Hindlimb muscle (tissue), 1 donor: ENCODE data around the gene HRH3. TPM values are rescaled to one million over a fixed set of nuclear protein-coding genes. Genes with fewer than 3 reads are reported as not detected.

Source experiments
- DNase-seq: peaks from one replicate; pipeline ENCODE4 v3.0.0-alpha.2; 2013
- polyA plus RNA-seq: library from polyadenylated mRNA; unstranded; fragments of 120-200 nt; gene quantifications from one replicate; pipeline ENCODE4 v1.2.1, GENCODE V29; 2013; ENCODE audit not compliant: insufficient read length

HRH3 gene
- polyA plus RNA-seq, result 2.2 TPM

- DNase-seq, result peak; percentile 54
Measured at GRCh38 chr20:62219992-62220665, at the start of gene HRH3. Gene HRH3, minus strand, starts transcription at chr20:62220278. Its CDS starts 308 bp downstream, at chr20:62219970.

DNA sequence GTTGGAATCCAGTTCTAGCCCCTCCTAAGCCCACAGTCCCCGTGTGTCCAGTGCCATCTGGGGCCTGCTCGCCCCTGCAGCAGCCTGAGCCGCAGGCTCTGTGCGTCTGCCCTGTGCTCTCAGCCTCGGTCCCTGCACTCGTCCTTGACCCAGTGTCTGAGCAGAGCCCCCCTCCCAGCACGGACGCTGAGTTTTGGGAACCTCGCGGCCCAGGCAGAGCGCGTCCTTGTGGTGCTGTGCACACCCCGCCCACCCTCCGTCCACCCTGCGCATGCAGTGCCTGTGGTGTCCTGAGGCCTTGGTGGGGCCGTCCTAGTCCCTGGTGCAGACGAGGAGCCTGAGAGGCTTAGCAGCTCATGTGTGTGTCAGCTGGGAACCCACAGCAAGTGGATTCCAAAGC lies 49.8 kb upstream of the HRH3 start:
- DNase-seq, result no peak

GRCh38 chr20:62269378-62269777 lies 49.3 kb upstream of the HRH3 start:
- no peak for DNase-seq

DNA sequence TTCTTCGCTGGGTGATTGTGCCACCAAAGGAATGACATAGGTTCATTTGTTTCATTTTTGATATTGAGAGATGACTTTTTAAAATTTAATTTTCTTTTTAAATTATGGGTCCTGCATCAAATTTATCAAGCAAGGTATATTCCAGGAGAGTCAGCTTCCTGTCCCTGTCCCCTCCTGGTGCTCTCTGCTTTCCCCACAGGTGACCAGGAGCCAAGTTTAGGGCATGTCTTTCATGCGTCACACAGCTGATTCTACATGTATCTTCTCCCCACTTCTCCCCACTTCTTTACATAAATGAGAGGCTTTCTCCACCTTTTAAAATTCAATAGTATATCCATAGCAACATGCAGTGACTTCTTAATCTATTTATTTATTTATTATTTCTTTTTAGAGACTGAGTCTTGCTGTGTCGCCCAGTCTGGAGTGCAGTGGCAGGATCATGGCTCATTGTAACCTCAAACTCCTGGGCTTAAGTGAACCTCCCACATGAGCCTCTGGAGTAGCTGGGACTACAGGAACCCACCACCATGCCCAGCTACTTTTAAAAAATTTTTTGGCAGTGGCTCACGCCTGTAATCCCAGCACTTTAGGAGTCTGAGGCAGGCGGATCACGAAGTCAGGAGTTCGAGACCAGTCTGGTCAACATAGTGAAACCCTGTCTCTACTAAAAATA lies 48.3 kb upstream of the HRH3 start:
- no peak for DNase-seq

DNA sequence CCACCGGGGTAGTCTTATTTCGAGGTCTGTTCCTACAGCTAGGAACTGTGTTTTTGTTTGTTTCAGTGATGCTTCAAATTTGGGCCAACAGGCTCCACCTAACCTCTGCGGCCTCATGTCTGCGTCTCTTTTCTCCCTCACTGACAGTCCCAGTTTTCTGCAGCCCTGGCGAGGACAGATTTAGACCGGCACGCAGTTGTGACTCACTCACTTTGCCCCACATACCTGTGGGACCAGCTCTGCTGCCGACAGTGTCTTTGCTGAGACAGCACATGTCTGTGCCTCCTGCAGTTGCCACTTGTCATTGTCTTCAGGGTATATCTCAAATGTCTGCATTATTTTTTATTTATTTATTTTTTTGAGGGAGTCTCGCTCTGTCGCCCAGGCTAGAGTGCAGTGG lies 47.5 kb upstream of the HRH3 start:
- DNase-seq, result no peak

DNA sequence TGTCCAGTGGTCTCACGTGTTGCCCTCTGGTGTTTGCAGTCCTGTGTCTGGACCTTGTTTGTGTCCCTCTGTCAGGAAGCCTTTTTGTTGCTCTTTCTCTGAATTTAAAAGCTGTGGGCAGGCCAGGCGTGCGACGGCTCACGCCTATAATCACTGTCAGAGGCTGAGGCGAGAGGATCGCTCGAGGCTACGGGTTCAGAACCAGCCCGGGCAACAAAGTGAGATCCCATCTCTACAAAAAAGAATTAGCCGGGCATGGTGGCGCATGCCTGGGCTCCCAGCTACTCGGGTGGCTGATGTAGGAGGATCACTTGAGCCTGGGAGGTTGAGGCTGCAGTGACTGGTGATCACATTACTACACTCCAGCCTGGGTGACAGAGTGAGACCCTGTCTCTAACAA lies 46.8 kb upstream of the HRH3 start:
- no peak for DNase-seq

- no peak for DNase-seq
Measured at GRCh38 chr20:62266340-62266739, 46.3 kb upstream of the HRH3 start.

GRCh38 chr20:62265365-62265764 lies 45.3 kb upstream of the HRH3 start:
- no peak for DNase-seq

GRCh38 chr20:62263396-62263795 lies 43.3 kb upstream of the HRH3 start:
- no peak for DNase-seq

DNA sequence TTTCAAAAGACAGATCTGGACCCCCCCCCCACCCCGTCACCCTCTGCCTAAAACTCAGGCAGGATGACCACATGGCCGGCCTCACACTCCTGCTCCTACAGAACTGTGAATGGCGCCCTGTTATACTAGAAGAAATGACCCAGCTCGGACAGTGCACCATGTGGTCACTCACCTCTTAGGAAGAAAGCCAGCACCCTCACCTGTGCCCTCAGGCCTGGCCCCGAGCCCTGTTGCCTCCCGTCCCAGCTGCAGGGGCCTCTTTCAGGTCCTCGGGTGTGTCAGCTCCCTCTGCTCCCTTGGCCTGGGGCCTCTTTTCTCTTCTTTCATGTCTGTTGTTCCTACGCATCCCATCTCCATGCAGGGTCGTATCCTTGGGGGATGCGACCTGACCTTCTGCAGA lies 42.0 kb upstream of the HRH3 start:
- DNase-seq, result no peak

DNA sequence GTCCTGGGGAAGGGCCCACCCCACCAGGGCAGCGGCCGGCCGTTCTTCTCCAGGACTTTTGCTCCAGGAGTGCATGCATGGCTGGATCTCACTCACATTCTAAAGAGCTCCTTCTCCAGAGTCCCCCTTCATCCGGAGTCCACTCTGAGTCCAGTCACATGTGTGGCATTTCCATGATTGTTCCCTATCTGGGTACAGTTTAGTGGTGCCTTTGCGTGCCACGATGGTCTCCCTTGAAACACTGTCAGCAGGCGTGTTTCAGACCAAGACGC lies 39.2 kb upstream of the HRH3 start:
- DNase-seq, result no peak

DNA sequence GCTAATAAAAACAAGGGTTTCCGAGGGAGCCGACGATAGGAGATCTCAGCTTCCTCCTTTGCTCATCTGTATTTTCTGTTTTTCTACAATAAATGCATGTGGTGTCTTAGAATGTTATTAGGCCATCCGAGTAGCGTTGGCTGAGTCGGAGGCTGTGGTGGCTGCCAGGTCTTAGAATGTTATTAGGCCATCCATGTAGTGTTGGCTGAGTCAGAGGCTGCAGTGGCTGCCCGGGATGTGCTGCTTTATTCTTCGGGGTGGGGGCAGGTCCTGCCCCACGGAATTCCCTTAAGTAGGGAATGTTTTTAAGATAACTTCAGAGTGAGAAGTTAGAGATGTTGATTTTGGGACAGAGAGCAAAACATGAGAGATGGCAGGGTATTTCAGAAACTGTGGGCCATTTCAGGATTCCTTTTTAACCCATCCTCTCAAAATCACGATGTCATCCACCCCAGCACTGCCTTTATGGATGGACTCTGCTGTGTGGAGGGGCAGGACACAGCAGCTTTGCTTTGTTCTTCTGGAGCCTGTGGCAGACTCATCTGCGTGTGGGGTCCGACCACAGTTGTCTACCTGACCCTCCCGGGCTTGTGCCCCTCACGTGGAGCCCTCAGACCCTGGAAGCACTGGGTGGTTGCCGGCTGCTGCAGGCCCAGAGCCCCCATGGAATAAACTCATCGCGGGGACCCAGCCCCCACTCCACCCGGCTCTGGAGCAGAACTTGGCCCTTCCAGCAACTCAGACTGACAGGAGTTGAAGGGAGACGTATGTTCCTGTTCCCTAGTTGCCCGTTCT lies 38.6 kb upstream of the HRH3 start:
- DNase-seq, result no peak

DNA sequence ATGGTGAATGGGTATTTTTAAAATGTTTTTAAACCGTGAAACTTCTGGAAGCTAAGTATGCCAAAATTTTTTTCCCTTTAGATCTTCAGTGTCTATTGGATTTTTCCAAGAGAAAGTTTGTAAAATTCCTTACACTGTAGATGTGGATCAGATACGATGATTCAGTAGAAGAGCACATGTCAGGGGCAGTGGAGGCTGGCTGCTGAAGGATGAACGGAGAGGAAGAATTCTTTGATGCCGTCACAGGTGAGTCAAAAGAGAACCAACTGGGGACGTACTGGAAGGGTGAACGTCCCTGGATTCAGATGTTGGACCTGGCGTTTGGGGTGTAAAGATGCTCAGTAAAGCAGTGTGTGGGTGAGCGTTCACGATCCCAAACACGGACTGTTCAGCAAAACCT lies 35.9 kb upstream of the HRH3 start:
- DNase-seq, result no peak

DNA sequence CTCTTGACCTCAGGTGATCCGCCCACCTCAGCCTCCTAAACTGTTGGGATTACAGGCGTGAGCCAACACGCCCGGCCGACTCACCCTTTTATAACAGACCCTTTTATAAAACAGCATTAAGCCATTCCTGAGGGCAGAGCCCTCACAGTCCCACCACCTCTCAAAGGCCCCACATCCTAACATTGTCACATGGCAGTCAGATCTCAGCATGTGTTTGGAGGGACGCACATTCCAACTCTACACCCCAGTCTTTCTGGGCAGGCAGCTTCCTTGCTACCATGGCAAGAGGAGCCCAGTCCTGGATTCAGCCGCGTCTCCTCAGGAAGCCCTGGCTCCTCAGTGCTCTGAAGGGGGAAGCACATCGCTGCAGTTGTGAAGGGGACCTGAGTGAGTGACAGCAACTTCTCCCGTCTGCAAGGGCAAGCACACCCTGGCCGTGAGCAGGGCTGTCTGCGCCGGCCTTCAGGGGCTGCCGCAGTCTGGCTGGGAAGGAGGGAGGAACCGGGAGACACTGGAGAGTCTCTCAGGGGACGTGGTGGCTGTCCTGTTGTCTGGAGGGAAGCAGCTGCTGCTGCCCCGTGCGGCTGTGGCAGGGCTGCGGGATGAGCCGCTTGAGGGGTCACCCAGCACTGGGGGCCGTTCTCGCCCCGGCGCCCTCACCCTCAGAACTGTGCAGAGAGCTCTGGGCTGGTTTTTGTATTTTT lies 34.1 kb upstream of the HRH3 start:
- no peak for DNase-seq

- no peak for DNase-seq
Measured at GRCh38 chr20:62253398-62253797, 33.3 kb upstream of the HRH3 start.

- DNase-seq, result no peak
Measured at GRCh38 chr20:62252342-62252966, 32.4 kb upstream of the HRH3 start.

DNA sequence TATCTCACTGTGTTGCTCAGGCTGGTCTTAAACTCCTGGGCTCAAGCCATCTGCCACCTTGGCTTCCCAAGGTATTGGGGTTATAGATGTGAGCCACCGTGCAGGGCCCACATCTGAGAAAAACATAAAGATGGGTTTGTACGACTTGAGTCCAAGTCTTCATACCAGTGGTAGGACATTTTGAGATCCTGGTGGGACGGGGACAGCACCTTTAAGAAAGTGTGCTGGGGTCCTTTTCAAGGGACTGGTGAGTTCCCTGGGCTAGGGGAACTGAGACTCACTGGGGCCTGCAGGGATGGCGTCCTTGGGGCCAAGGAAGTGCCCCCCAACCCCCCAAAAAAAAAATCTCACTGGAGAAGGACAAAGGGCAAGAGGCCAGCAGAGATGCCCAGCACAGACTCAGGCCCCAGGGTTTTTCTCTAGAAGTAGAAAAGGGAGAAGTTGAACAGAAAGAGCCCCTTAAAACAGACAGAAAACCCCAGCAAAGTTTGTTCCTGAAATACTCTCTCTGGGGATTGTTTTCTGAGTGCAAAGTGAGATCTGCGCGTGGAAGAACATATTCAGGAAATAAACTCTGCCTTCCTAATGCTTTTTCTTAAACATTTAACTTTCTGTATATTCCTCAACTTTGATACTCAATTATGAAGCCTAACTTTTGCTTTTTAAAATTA lies 28.9 kb upstream of the HRH3 start:
- no peak for DNase-seq

DNA sequence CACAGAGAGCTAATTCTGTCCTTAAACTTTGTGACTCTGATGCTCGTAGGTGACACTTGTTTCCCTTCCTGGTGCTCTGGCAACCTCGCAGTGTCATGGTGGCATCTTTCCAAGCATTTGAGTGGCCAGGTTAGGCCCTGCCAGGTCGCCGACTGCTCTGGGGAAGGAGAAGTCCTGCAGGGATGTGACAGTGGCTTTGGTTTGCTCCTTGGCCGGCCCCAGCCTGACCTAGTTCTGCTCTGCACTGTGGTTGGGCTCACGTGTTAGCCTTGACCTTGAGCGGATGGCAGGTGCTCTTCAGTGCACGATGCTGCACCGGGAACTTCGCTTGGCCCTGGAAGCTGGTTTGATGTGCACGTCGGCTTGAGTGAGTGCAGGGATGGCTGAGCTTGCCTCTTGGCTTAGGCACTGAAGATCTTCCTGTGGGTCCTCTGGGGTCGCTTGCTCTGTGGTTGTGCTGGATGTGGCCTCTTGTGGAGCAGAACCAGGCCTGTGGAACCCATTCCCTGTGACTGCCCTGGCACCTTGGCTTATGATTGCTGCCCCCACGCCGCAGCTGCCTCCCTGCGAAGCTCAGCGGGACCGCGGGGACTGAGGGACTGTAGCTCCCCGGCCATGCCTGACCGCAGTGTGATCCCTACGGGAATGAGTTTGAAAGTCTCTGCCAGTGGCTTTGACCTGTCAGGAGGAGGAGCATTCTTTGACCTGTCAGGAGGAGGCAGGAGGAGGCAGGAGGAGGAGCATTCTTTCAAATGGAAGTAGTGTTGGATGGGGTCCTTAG lies 27.0 kb upstream of the HRH3 start:
- DNase-seq, result no peak

DNA sequence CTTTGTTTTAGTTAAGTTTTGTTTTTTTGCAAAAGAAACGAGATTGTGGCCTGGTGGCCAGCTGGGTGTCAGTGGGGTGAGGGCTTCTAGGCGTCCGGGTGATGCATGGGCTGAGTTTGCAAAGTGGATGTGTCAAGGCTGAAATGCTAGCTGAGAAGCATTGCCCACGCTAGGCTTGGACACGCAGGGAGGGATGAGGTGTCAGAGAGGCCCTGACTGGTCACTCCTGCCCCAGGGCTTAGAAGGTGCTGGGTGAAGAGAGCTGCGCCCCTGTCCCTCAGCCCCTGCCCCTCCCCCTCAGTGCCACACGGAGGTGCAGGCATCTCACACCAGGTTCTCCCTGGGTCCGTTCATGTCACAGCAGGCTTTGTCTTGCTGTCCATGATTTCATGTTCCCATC lies 26.4 kb upstream of the HRH3 start:
- no peak for DNase-seq

- no peak for DNase-seq
Measured at GRCh38 chr20:62245911-62246280, 25.8 kb upstream of the HRH3 start.

GRCh38 chr20:62244644-62245108 lies 24.6 kb upstream of the HRH3 start:
- no peak for DNase-seq
